ENCODE data around the gene ITPRIP. TPM values are rescaled to one million over a fixed set of nuclear protein-coding genes. Genes with fewer than 3 reads are reported as not detected.

The ITPRIP gene
- total RNA-seq, 1 donor from 2014 or later, result 1.6 TPM

GRCh38 chr10:104333032-104333727 lies 5.1 kb downstream of the ITPRIP start:
- peaks cover 83% of the 10 kb centered on the region for H4K20me1 ChIP-seq (ENCODE audit: low read depth)

GRCh38 chr10:104332243-104333031 lies 5.8 kb downstream of the ITPRIP start:
- peak overlapping the region; percentile 15 for H3K4me2 ChIP-seq
- peak overlapping the region; percentile 67 for H3K4me3 Mint-ChIP-seq

More at GRCh38 chr10:104333032-104333727, 5.1 kb downstream of the ITPRIP start:
- peak overlapping the region; percentile 55 for H3K27ac Mint-ChIP-seq
- no peak overlapping the region for H3K9ac ChIP-seq
- no peak for DNase-seq (ENCODE audit: low spot score)
- H3K4me2 ChIP-seq, result peak overlapping the region; percentile 15
- H3K27ac ChIP-seq, result no peak overlapping the region
- TF ChIP-seq EZH2phosphoT487 (IDR thresholded peaks at IDR 0.05), result no peak
- TF ChIP-seq CTCF (IDR thresholded peaks at IDR 0.05), result no peak
- no peak for TF ChIP-seq EZH2 (IDR thresholded peaks at IDR 0.05)
- H3K9me3 ChIP-seq (ENCODE audit: low read depth), result no peaks in the 10 kb centered on the region
- peaks cover 77% of the 10 kb centered on the region for H3K4me1 Mint-ChIP-seq
- no peaks in the 10 kb centered on the region for H3K36me3 ChIP-seq
- no peak overlapping the region for H2AFZ ChIP-seq (replicated peaks)
- H3K27me3 Mint-ChIP-seq (ENCODE audit: insufficient read depth, low read depth), result peaks cover 7% of the 10 kb centered on the region
- no peak overlapping the region for H3K4me3 ChIP-seq
- peak overlapping the region; percentile 67 for H3K4me3 Mint-ChIP-seq
- H3K36me3 Mint-ChIP-seq, result peaks cover 2% of the 10 kb centered on the region
- peaks cover 49% of the 10 kb centered on the region for H3F3A ChIP-seq (ENCODE audit: low read depth)
- H3K79me2 ChIP-seq (ENCODE audit: low read depth), result peaks cover 70% of the 10 kb centered on the region
- H3K9me3 Mint-ChIP-seq, result no peaks in the 10 kb centered on the region
- H3K27me3 ChIP-seq, result peaks cover 30% of the 10 kb centered on the region
- H3K4me1 ChIP-seq, result peaks cover 61% of the 10 kb centered on the region

GRCh38 chr10:104331208-104331838 lies 6.9 kb downstream of the ITPRIP start:
- peaks cover 73% of the 10 kb centered on the region for H3K79me2 ChIP-seq (ENCODE audit: low read depth)
- H3K9ac ChIP-seq, result no peak overlapping the region
- H4K20me1 ChIP-seq (ENCODE audit: low read depth), result peaks cover 99% of the 10 kb centered on the region
- H3K36me3 ChIP-seq, result no peaks in the 10 kb centered on the region
- Mint-ChIP-seq H3K27me3 (ENCODE audit: insufficient read depth, low read depth) (peaks cover 14% of the 10 kb centered on the region), H3K4me3 (peak overlapping the region; percentile 42), H3K27ac (peak overlapping the region; percentile 24), H3K36me3 (peaks cover 2% of the 10 kb centered on the region), H3K4me1 (peaks cover 88% of the 10 kb centered on the region), H3K9me3 (no peaks in the 10 kb centered on the region)
- H3K27me3 ChIP-seq, result peaks cover 43% of the 10 kb centered on the region
- H3K4me2 ChIP-seq, result peak overlapping the region; percentile 23
- H3K9me3 ChIP-seq (ENCODE audit: low read depth), result no peaks in the 10 kb centered on the region
- H3K4me3 ChIP-seq, result no peak overlapping the region
- TF ChIP-seq EZH2 (IDR thresholded peaks at IDR 0.05) (no peak), CTCF (IDR thresholded peaks at IDR 0.05) (no peak), EZH2phosphoT487 (IDR thresholded peaks at IDR 0.05) (no peak)
- H3F3A ChIP-seq (ENCODE audit: low read depth), result peaks cover 44% of the 10 kb centered on the region
- peaks cover 70% of the 10 kb centered on the region for H3K4me1 ChIP-seq
- DNase-seq (ENCODE audit: low spot score), result peak; percentile 34
- H2AFZ ChIP-seq (replicated peaks), result no peak overlapping the region
- no peak overlapping the region for H3K27ac ChIP-seq

More at GRCh38 chr10:104332243-104333031, 5.8 kb downstream of the ITPRIP start:
- Histone ChIP-seq H2AFZ (replicated peaks) (no peak overlapping the region), H3K4me3 (no peak overlapping the region), H4K20me1 (ENCODE audit: low read depth) (peaks cover 91% of the 10 kb centered on the region), H3K27ac (no peak overlapping the region), H3K9me3 (ENCODE audit: low read depth) (no peaks in the 10 kb centered on the region), H3F3A (ENCODE audit: low read depth) (peaks cover 49% of the 10 kb centered on the region), H3K9ac (no peak overlapping the region), H3K27me3 (peaks cover 36% of the 10 kb centered on the region), H3K36me3 (no peaks in the 10 kb centered on the region), H3K4me1 (peaks cover 68% of the 10 kb centered on the region), H3K79me2 (ENCODE audit: low read depth) (peaks cover 73% of the 10 kb centered on the region)
- H3K27ac Mint-ChIP-seq, result peak overlapping the region; percentile 55
- no peaks in the 10 kb centered on the region for H3K9me3 Mint-ChIP-seq
- no peak for DNase-seq (ENCODE audit: low spot score)
- peaks cover 2% of the 10 kb centered on the region for H3K36me3 Mint-ChIP-seq
- peaks cover 84% of the 10 kb centered on the region for H3K4me1 Mint-ChIP-seq
- TF ChIP-seq EZH2phosphoT487 (IDR thresholded peaks at IDR 0.05), result no peak
- no peak for TF ChIP-seq EZH2 (IDR thresholded peaks at IDR 0.05)
- TF ChIP-seq CTCF (IDR thresholded peaks at IDR 0.05), result no peak
- H3K27me3 Mint-ChIP-seq (ENCODE audit: insufficient read depth, low read depth), result peaks cover 9% of the 10 kb centered on the region

Measured in neural progenitor cell (in vitro differentiated cells).